Measurements from ENCODE around the gene ROR2.

- TF ChIP-seq CTCF (IDR thresholded peaks at IDR 0.05), result no peak
- no peak for TF ChIP-seq POLR2AphosphoS5 (IDR thresholded peaks at IDR 0.05)
- TF ChIP-seq POLR2A (IDR thresholded peaks at IDR 0.05; ENCODE audit: low read depth), result no peak
Measured at GRCh38 chr9:91953718-91954117, 3.7 kb upstream of the ROR2 start.
